DOHH2 (cell line): ENCODE data around the gene KLHL40.

ENCODE experiments used
- H3F3A ChIP-seq: fragments of 200-600 bp; sonication (generic), shearing (Covaris generic); 2 replicates; pipeline ENCODE4 v1.6.0; 2016; ENCODE audit warnings: antibody characterized with exemption, mild to moderate bottlenecking; ENCODE audit not compliant: control insufficient read depth, insufficient read depth
- H3K27ac ChIP-seq: fragments of 200-600 bp; sonication (generic); 2 replicates; pipeline ENCODE4 v1.5.1; 2014; ENCODE audit warnings: low read depth, mild to moderate bottlenecking, low read length, moderate library complexity
- H3K27me3 ChIP-seq: fragments of 200-600 bp; sonication (generic); 2 replicates; pipeline ENCODE4 v1.6.1; 2014; ENCODE audit warnings: mild to moderate bottlenecking, low read length, mixed read lengths; ENCODE audit not compliant: control insufficient read depth
- H3K36me3 ChIP-seq: fragments of 200-600 bp; sonication (generic); 2 replicates; pipeline ENCODE4 v1.6.1; 2014; ENCODE audit warnings: mild to moderate bottlenecking, low read length, moderate library complexity, mixed read lengths; ENCODE audit not compliant: control insufficient read depth
- H3K4me1 ChIP-seq: fragments of 200-600 bp; sonication (generic); 2 replicates; pipeline ENCODE4 v1.6.1; 2014; ENCODE audit warnings: mild to moderate bottlenecking, low read length, mixed read lengths; ENCODE audit not compliant: control insufficient read depth
- H3K4me2 ChIP-seq: fragments of 200-600 bp; sonication (generic); 2 replicates; pipeline ENCODE4 v1.6.0; 2014; ENCODE audit warnings: mild to moderate bottlenecking, low read length, moderate library complexity
- H3K4me3 ChIP-seq: fragments of 200-600 bp; sonication (generic); 2 replicates; pipeline ENCODE4 v1.5.1; 2014; ENCODE audit warnings: mild to moderate bottlenecking, low read length, mixed read lengths
- H3K79me2 ChIP-seq: fragments of 200-600 bp; sonication (generic); 2 replicates; pipeline ENCODE4 v1.6.1; 2014; ENCODE audit warnings: mild to moderate bottlenecking, low read length, mixed read lengths; ENCODE audit not compliant: control insufficient read depth
- H3K9me2 ChIP-seq: fragments of 200-600 bp; sonication (generic); replicated peaks from 2 replicates; pipeline ENCODE4 v1.6.1; 2014; ENCODE audit warnings: mild to moderate bottlenecking, low read length, mixed read lengths; ENCODE audit not compliant: control insufficient read depth
- H3K9me3 ChIP-seq: fragments of 200-600 bp; sonication (generic); 2 replicates; pipeline ENCODE4 v1.6.1; 2014; ENCODE audit warnings: antibody characterized with exemption, low read length, mixed read lengths; ENCODE audit not compliant: control insufficient read depth, insufficient read depth
- H4K20me1 ChIP-seq: fragments of 200-600 bp; sonication (generic); 2 replicates; pipeline ENCODE4 v1.6.0; 2014; ENCODE audit warnings: low read depth, mild to moderate bottlenecking, antibody characterized with exemption, low read length, moderate library complexity; ENCODE audit not compliant: control insufficient read depth, insufficient read depth
- CTCF ChIP-seq: fragments of 200-600 bp; sonication (generic); IDR thresholded peaks from one replicate; pipeline ENCODE4 v1.5.1; 2014; ENCODE audit warnings: antibody characterized with exemption, mild to moderate bottlenecking, low read depth, low read length; ENCODE audit not compliant: poor library complexity, severe bottlenecking
- EZH2phosphoT487 ChIP-seq: fragments of 200-600 bp; sonication (generic); IDR thresholded peaks from 2 replicates; pipeline ENCODE4 v1.6.1; 2017; ENCODE audit warnings: borderline replicate concordance, mild to moderate bottlenecking, antibody characterized with exemption, low read length, moderate library complexity, mixed read lengths

The KLHL40 gene

DNA sequence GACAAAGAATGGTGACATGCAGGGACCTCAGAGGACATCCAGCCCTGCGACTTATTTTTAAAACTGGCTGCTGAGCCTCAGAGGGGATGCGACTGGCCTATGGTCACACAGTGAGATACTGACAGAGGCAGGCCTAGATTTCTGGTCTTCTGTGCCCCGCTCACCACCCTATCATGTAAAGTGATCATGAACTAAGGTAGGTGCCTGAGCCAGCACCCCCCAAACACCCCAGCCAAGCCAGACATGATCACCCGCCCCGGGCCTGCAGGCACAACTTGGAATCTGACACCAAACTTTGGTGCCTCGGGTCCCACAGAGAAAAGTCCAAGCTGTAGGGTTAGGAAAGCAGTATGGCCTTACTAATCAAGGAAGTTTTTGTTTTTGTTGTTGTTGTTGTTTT is 51.2 kb downstream of the KLHL40 start:
- Histone ChIP-seq H3K4me3 (no peak overlapping the region), H3K36me3 (no peaks in the 10 kb centered on the region), H4K20me1 (no peaks in the 10 kb centered on the region), H3K27ac (no peak overlapping the region), H3K4me1 (no peaks in the 10 kb centered on the region), H3K79me2 (no peaks in the 10 kb centered on the region), H3K27me3 (no peaks in the 10 kb centered on the region), H3F3A (no peaks in the 10 kb centered on the region), H3K9me3 (no peaks in the 10 kb centered on the region), H3K9me2 (no peaks in the 10 kb centered on the region), H3K4me2 (no peak overlapping the region)
- TF ChIP-seq CTCF (no peak), EZH2phosphoT487 (no peak)

- TF ChIP-seq CTCF: no peak
- TF ChIP-seq EZH2phosphoT487: no peak
- H3K4me3 ChIP-seq: no peak overlapping the region
- no peaks in the 10 kb centered on the region for H3K27me3 ChIP-seq
- no peaks in the 10 kb centered on the region for H3K9me2 ChIP-seq
- no peaks in the 10 kb centered on the region for H4K20me1 ChIP-seq
- H3K36me3 ChIP-seq: no peaks in the 10 kb centered on the region
- H3K9me3 ChIP-seq: no peaks in the 10 kb centered on the region
- H3K79me2 ChIP-seq: no peaks in the 10 kb centered on the region
- no peaks in the 10 kb centered on the region for H3F3A ChIP-seq
- no peak overlapping the region for H3K27ac ChIP-seq
- no peak overlapping the region for H3K4me2 ChIP-seq
- H3K4me1 ChIP-seq: no peaks in the 10 kb centered on the region
These were observed 54.2 kb downstream of the KLHL40 start for GRCh38 chr3:42739401-42740158.

DNA sequence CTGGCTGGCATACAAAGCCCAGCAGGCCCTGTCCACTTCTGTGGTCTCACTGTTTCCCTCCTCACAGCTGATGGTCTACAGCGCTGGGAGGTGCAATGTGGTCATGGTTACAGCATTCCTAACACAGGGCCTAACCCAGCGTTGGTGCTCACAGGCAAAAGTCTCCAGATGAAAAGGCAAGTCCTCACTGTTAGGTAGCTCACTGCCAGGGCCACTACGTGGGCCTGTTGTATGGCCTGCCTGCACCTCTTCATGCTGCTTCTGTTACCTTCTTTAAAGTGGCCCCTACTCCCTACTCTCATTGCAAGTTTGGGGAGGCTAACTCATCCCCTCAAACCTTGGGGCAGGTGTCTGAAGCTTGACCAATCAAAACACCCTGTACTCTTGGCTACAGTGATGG is 56.5 kb downstream of the KLHL40 start:
- Histone ChIP-seq H3F3A (no peaks in the 10 kb centered on the region), H3K4me2 (no peak overlapping the region), H3K36me3 (no peaks in the 10 kb centered on the region), H3K27me3 (no peaks in the 10 kb centered on the region), H3K9me2 (no peaks in the 10 kb centered on the region), H3K79me2 (no peaks in the 10 kb centered on the region), H3K4me3 (no peak overlapping the region), H3K27ac (no peak overlapping the region), H3K9me3 (no peaks in the 10 kb centered on the region), H3K4me1 (no peaks in the 10 kb centered on the region), H4K20me1 (no peaks in the 10 kb centered on the region)
- TF ChIP-seq CTCF (no peak), EZH2phosphoT487 (no peak)
